Measurements from ENCODE around the gene ANKDD1B. TPM values are rescaled to one million over a fixed set of nuclear protein-coding genes. Genes with fewer than 3 reads are reported as not detected.

Gene ANKDD1B
- total and polyA plus RNA-seq, 9 of the 15 experiments (the other 6 are each of a cell fraction or from before 2014, with no cell fraction given): 0.04 to 0.29 (median 0.18) TPM; not detected in 1

GRCh38 chr5:75654693-75655295, 43.5 kb downstream of the ANKDD1B start (continued):
- TF ChIP-seq, protein P1, sequence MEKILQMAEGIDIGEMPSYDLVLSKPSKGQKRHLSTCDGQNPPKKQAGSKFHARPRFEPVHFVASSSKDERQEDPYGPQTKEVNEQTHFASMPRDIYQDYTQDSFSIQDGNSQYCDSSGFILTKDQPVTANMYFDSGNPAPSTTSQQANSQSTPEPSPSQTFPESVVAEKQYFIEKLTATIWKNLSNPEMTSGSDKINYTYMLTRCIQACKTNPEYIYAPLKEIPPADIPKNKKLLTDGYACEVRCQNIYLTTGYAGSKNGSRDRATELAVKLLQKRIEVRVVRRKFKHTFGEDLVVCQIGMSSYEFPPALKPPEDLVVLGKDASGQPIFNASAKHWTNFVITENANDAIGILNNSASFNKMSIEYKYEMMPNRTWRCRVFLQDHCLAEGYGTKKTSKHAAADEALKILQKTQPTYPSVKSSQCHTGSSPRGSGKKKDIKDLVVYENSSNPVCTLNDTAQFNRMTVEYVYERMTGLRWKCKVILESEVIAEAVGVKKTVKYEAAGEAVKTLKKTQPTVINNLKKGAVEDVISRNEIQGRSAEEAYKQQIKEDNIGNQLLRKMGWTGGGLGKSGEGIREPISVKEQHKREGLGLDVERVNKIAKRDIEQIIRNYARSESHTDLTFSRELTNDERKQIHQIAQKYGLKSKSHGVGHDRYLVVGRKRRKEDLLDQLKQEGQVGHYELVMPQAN (IDR thresholded peaks at IDR 0.05; ENCODE audit: borderline replicate concordance): no peak; the same call in 1 of the 2 replicates
- peak; percentile 34; the same call in 1 of the 2 replicates for TF ChIP-seq C11orf30 (IDR thresholded peaks at IDR 0.05; ENCODE audit: low read depth)
- TF ChIP-seq RBM14 (IDR thresholded peaks at IDR 0.05; ENCODE audit: borderline replicate concordance, insufficient read depth, low read depth, low read length): no peak
- TF ChIP-seq KDM5B (IDR thresholded peaks at IDR 0.05; ENCODE audit: insufficient replicate concordance, low read depth, low read length): no peak
- TF ChIP-seq VEZF1 (CRISPR knock-in tag; IDR thresholded peaks at IDR 0.05): peak; percentile 19; the same call in 1 of the 2 replicates
- TF ChIP-seq CTCFL (IDR thresholded peaks at IDR 0.05; ENCODE audit: borderline replicate concordance, insufficient read depth, low read depth, low read length, poor library complexity, severe bottlenecking): no peak
- TF ChIP-seq RBM22 (IDR thresholded peaks at IDR 0.05; ENCODE audit: low read depth, low read length, poor library complexity, severe bottlenecking): no peak
- TF ChIP-seq HNRNPUL1 (IDR thresholded peaks at IDR 0.05; ENCODE audit: low read length): no peak
- no peak for TF ChIP-seq ZNF274 (IDR thresholded peaks at IDR 0.05; ENCODE audit: borderline replicate concordance, low read depth, low read length)

All from K562 (cell line).